VCaP (cell line): ENCODE measurements around the gene KCTD1.

Experiments
- H3K27ac ChIP-seq: fragments of 450-650 bp; 2 replicates; pipeline ENCODE4 v1.5.1; 2017
- CTCF ChIP-seq: fragments of 450-650 bp; conservative IDR thresholded peaks from 2 replicates; pipeline ENCODE4 v1.5.1; 2017; ENCODE audit warnings: mild to moderate bottlenecking, moderate library complexity

KCTD1 gene

GRCh38 chr18:26419746-26420145 lies 128.6 kb downstream of the KCTD1 start:
- H3K27ac ChIP-seq, result no peak overlapping the region

GRCh38 chr18:26418225-26418624 lies 130.1 kb downstream of the KCTD1 start:
- H3K27ac ChIP-seq, result no peak overlapping the region
- no peak for TF ChIP-seq CTCF

More at GRCh38 chr18:26419746-26420145, 128.6 kb downstream of the KCTD1 start:
- TF ChIP-seq CTCF, result no peak

- H3K27ac ChIP-seq, result no peak overlapping the region
- no peak for TF ChIP-seq CTCF
Measured at GRCh38 chr18:26417190-26417589, 131.2 kb downstream of the KCTD1 start.

- no peak overlapping the region for H3K27ac ChIP-seq
- no peak for TF ChIP-seq CTCF
Measured at GRCh38 chr18:26416652-26417150, 131.7 kb downstream of the KCTD1 start.

- no peak for TF ChIP-seq CTCF
- no peak overlapping the region for H3K27ac ChIP-seq
Measured at GRCh38 chr18:26415631-26416030, 132.7 kb downstream of the KCTD1 start.

GRCh38 chr18:26414901-26415440 lies 133.4 kb downstream of the KCTD1 start:
- no peak overlapping the region for H3K27ac ChIP-seq
- no peak for TF ChIP-seq CTCF

GRCh38 chr18:26409091-26409490 lies 139.3 kb downstream of the KCTD1 start:
- no peak for TF ChIP-seq CTCF
- H3K27ac ChIP-seq, result no peak overlapping the region
